Fibroblast of skin of right quadriceps (primary cell): Measurements from ENCODE around the gene SLC27A6.

ENCODE experiments used
- DNase-seq: peaks from one replicate; pipeline ENCODE4 v3.0.0-alpha.2; 2013

SLC27A6 gene

GRCh38 chr5:129069292-129069691 is 104.0 kb downstream of the SLC27A6 start:
- DNase-seq: no peak

- DNase-seq: no peak
Observed at GRCh38 chr5:129073111-129073510, 107.8 kb downstream of the SLC27A6 start.

GRCh38 chr5:129074903-129075302 is 109.6 kb downstream of the SLC27A6 start:
- DNase-seq: peak; percentile 11

GRCh38 chr5:129077433-129078075 is 112.3 kb downstream of the SLC27A6 start:
- DNase-seq: no peak

- no peak for DNase-seq
Observed at GRCh38 chr5:129078247-129078646, 113.0 kb downstream of the SLC27A6 start.

- no peak for DNase-seq
Observed at GRCh38 chr5:129078660-129079059, 113.4 kb downstream of the SLC27A6 start.

- no peak for DNase-seq
Observed at GRCh38 chr5:129079496-129079895, 114.2 kb downstream of the SLC27A6 start.

- no peak for DNase-seq
Observed at GRCh38 chr5:129080766-129081165, 115.5 kb downstream of the SLC27A6 start.

- DNase-seq: no peak
Observed at GRCh38 chr5:129082225-129083136, 117.2 kb downstream of the SLC27A6 start.
